Upper lobe of left lung (tissue), 4 donors: ENCODE results near the gene LRRC3.

Experiments used
- CTCF ChIP-seq, 6 experiments: fragments of 450-650 bp in 4 of 6; fragments of 200-600 bp in 2 of 6; sonication (generic) in 2 of 6; IDR thresholded peaks; one replicate each; pipeline ENCODE4 v1.5.1; 2016 to 2019; ENCODE audit warnings: antibody characterized with exemption in 6 of 6
- EP300 ChIP-seq, 4 donors: sonication (generic); formaldehyde crosslinking; IDR thresholded peaks; one replicate each; pipeline ENCODE4 v1.5.1; 2017; ENCODE audit warnings: antibody characterized with exemption in 4 of 4, control low read depth in 2 of 4
- POLR2A ChIP-seq, 4 donors: fragments of 450-650 bp; IDR thresholded peaks; one replicate each; pipeline ENCODE4 v1.5.1; 2016 to 2017; ENCODE audit warnings: antibody characterized with exemption in 4 of 4, mild to moderate bottlenecking in 2 of 4

- no peak for TF ChIP-seq POLR2A (IDR thresholded peaks at IDR 0.05)
- no peak for TF ChIP-seq CTCF (IDR thresholded peaks at IDR 0.05)
- TF ChIP-seq EP300 (IDR thresholded peaks at IDR 0.05): no peak
Observed at GRCh38 chr21:44437371-44437695, 18.0 kb upstream of the LRRC3 start.
